Measurements from ENCODE around the gene MIAT.

- TF ChIP-seq CTCF (IDR thresholded peaks at IDR 0.05; ENCODE audit: extremely low read depth in 1 of 2, insufficient read depth in 1 of 2, low read depth in 1 of 2, low read length in 2 of 2) (no peak), EZH2 (IDR thresholded peaks at IDR 0.05; ENCODE audit: borderline replicate concordance, low read depth, low read length, severe bottlenecking) (no peak), POLR2A (IDR thresholded peaks at IDR 0.05; ENCODE audit: low read depth, low read length) (no peak), POLR2AphosphoS5 (IDR thresholded peaks at IDR 0.05; ENCODE audit: insufficient read depth, low read depth, low read length) (no peak), MAX (IDR thresholded peaks at IDR 0.05; ENCODE audit: insufficient read depth, insufficient read length) (no peak)
Measured at GRCh38 chr22:26616650-26617049, 40.7 kb upstream of the MIAT start.
